Cerebellar cortex (tissue), 1 donor: ENCODE measurements around the gene HOOK2.
"Not testable (repeated sequence)": the region's sequence is repeated elsewhere in the genome, so short reads cannot be mapped to it uniquely, and the experiment has no call there.

Experiments
- DNase-seq: peaks from one replicate; pipeline ENCODE4 v3.0.0-alpha.2; 2015; ENCODE audit warnings: low spot score

Gene HOOK2

DNA sequence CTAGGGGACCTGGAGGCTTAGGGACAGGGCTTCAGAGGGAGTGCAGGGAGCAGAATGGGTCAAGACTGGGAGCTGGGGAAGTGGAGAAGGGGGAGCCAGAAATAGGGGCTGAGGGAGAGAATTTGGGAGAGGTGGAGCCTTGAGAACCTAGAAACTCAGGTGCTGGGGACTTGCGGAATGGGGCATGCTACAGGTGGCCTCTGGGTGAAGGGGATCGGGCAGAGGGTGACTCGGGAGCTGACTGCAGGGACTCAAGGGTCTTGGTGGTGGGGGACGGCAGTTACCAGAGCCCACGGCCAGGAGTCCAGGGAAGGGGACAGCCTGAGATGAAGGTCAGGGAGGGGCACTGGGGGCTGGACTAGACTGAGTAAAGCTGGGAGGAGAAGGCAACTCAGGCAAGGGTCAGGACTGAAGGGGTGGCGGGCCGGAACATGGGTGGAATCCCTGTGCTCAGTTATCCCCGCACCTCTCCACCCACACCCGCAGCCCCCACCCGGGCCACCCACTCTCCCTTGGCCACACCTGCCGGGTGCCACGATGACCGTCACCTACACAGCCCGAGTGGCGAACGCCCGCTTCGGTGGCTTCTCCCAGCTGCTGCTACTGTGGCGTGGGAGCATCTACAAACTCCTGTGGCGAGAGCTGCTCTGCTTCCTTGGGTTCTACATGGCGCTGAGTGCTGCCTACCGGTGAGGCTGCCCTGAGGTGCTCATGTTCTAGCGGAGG lies 23.1 kb downstream of the HOOK2 start:
- no peak for DNase-seq

GRCh38 chr19:12751635-12752034 lies 23.7 kb downstream of the HOOK2 start, which contains the start of gene BEST2:
Gene BEST2, plus strand, starts transcription at chr19:12751791. Its CDS starts 802 bp downstream, at chr19:12752593.
- no peak for DNase-seq

DNA sequence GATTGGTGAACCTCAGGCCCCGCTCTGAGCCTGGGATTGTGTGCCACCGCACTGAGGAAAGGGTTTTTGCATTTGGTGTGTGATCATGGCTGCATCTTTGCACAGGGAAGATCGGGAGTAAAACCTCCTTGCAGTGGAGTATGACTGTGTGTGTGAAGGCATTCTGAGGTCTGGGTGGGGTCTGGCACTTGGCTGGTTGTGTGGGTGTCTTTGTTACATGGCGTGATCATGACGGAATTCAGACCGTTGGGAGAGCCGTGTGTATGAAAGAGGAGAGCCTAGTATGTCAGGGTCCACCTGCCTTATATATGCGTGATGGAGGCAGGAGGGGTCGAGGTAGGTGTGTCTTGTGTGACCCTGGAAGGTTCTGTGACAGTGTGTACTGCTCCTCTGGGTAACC lies 24.5 kb downstream of the HOOK2 start:
- DNase-seq = no peak

DNA sequence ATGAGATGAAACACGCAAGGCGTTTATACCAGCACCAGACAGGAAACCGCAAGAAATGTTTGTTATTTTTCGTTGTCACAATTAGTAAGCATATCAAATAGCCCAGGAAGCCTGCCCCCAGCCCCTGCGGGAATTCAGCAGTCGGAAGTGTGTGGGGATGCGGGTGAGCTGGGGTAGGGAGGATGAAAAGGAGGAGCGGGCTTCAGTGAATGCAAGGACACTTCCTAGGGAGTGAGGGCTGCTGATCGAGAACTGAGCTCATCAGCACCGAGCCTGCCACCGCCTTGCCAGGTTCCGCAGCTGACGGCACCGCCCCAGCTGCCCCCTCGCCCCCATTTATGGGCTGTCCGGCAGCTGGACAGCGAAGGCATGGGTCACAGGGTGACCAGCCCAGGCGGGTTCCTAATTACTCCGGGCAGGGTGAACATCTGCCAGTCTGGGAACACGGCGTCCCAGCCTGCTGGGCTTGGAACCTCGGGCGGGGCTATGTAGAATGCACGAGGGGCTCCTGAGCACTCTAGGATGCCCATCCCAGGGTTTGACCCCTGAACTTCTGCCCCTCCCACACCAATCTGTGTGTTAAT lies 25.3 kb downstream of the HOOK2 start:
- DNase-seq = no peak

DNA sequence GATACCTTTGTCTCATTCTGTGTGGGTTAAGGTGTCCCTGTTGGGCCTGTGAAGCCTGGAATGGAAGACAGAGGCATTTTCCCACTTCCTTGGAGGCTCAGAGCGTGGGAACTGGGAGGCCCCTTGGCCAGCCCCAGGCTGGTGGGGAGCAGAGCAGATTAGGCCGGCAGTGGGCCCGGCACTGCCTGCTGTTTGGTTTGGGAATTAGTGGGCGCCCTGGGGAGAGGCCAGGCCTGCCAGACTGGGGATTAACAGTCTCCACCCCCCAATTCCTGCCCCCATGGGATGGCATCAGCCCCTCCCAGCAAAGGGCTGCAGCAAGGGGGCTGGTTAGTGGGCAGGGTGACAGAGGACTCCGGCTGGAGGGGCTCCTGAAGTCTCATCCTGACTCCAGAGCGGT lies 26.9 kb downstream of the HOOK2 start:
- no peak for DNase-seq

GRCh38 chr19:12745166-12745897 lies 30.0 kb downstream of the HOOK2 start:
- DNase-seq = no peak

DNA sequence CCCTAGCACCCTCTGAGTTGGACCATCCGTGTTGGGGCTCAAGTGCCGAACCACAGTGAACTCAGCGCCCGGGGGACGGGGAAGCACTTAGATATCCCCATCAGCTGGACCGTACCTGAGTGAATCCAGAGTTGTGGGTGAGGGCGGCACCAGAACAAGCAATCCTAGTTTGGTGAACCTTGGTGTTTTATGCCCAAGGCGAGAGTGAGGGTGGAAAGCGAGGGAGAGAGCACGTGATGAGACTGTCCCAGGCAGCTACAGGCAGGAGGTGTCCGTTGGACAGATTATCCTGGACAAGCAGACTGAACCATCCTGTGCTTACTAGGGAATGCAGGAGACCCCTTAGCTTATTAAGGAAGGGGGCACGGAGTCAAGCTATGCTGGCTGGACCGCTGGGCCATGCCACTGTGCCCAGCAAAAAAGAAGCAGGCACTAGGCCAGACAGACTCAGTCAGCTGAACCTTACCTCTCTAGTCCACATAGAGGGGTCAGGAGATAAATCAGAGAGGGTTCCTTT lies 37.5 kb downstream of the HOOK2 start:
- no peak for DNase-seq

DNA sequence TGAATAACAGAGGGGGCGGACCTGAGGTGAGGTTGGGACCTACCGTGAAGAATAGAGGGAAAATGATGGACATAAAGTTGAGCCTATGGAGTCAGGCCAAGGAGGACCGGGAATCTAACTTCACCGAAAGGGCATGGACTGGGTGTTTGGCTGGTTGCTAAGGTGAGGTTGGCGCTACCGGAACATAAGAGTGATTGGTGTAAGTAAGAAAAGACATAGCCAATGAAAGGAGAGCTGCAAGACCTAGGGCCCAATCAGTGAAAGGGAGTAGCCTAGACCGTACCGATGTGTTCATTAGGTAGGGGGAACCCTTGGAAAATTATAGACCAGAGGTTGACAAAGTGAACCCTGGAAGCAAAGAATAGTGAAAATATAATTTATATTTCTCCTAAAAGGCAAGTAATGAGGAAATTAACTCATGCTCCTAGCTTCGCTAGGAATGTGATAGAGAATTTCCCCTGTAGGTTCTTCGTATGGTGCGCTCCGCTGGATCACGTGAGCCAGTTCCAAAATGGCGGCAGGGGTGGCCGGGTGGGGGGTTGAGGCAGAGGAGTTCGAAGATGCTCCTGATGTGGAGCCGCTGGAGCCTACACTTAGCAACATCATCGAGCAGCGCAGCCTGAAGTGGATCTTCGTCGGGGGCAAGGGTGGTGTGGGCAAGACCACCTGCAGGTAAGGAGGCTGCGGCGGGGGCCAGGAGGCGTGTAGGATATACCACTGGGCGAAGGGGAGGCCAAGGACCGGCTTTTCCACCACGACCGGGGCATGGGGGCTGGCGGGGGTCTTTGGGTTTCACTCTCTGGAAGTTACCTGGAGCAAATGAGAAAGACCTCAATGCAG lies 38.1 kb downstream of the HOOK2 start, which contains the start of gene GET3:
Gene GET3, plus strand, starts transcription at position 503 of the 840 bp plus-strand sequence. Its CDS starts 9 bp downstream, at position 512.
- peak; percentile 100 for DNase-seq

DNA sequence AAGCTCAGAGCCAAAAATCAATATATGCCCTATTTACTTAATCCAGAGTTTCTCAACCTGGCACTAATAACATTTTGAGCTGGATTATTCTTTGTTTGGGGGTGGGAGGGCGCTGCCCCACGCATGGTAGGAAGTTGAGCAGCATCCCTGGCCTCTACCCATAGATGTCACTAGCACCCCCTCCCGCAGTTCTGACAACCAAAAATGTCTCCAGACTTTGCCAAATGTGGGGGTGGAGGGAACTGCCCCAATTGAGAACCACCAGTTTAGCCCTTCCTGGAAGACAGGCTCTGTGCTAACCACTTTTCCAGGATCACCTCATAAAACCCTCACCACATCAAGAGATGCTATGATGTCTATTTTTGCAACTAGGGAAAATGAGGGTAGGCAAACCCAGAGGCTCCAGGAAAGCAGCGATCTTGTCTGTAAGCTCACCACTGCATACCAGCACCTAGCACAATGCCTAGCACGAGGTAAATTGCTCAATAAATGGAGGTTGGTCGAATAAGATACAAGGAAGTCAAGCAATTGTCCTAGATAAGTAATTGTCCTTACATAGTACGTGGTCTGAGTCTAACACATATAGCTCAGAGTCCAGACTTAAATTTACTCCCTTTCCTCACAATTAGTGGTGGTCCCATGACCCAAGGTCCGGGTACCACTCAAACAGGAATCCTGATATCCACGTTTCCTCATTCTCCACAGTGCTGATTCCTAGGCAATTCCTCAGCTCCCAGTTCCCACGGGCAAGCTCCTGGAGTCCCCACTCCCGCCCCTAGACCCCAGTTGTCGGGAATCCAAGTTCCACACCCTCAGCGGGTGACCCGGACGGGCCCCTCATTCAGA lies 41.8 kb downstream of the HOOK2 start:
- no peak for DNase-seq

DNA sequence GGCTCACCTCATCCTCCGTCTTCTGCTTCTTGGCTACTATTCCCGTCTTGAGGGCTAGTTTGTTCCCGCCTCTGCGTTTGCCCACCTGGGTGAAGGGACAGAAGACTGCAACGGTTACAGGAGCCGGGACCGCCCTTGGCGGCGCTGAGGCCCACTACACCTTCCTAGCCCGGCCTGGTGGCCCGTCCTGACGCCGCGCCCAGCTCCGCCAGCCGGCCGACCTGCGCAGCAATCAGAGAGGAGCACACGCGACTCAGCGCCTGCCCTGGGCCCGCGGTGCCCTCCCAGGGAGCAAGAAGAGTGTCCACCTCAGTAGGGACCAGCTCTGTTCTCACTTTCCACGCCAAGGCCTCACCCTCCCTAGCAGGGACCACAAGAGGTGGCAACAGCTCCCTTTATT lies 44.0 kb downstream of the HOOK2 start:
- DNase-seq = no peak

DNA sequence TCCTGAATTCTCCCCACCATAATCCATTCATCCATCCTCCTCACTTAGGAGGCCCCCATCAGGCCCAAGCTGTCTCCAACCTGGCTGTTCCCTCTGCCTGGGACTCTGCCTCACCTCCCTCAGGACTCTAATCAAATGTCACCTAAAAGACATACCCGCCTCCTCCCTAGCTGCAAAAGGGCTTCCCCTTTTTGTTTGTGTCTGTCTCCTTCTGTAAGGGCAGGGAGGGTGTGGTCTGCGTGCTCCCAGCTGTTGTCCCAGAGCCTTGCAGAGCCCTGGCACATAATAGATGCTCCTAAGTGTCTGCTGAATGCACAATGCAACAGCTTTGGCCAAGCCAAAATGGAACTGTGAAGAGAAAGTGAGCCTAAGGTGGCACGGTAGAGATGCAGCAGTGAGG lies 45.3 kb downstream of the HOOK2 start:
- DNase-seq = no peak

GRCh38 chr19:12727745-12728433 lies 47.5 kb downstream of the HOOK2 start:
- DNase-seq = no peak

GRCh38 chr19:12726988-12727316 lies 48.4 kb downstream of the HOOK2 start:
- DNase-seq = no peak

- DNase-seq = not testable (repeated sequence)
Measured at GRCh38 chr19:12725612-12726011, 49.7 kb downstream of the HOOK2 start.

- DNase-seq = peak; percentile 87
Measured at GRCh38 chr19:12723641-12724426, 51.5 kb downstream of the HOOK2 start, which contains the start of gene TNPO2. Gene TNPO2, minus strand, starts transcription at chr19:12723932. Its CDS starts 2,955 bp downstream, at chr19:12720977.

- no peak for DNase-seq
Measured at GRCh38 chr19:12723381-12723640, 52.0 kb downstream of the HOOK2 start.

DNA sequence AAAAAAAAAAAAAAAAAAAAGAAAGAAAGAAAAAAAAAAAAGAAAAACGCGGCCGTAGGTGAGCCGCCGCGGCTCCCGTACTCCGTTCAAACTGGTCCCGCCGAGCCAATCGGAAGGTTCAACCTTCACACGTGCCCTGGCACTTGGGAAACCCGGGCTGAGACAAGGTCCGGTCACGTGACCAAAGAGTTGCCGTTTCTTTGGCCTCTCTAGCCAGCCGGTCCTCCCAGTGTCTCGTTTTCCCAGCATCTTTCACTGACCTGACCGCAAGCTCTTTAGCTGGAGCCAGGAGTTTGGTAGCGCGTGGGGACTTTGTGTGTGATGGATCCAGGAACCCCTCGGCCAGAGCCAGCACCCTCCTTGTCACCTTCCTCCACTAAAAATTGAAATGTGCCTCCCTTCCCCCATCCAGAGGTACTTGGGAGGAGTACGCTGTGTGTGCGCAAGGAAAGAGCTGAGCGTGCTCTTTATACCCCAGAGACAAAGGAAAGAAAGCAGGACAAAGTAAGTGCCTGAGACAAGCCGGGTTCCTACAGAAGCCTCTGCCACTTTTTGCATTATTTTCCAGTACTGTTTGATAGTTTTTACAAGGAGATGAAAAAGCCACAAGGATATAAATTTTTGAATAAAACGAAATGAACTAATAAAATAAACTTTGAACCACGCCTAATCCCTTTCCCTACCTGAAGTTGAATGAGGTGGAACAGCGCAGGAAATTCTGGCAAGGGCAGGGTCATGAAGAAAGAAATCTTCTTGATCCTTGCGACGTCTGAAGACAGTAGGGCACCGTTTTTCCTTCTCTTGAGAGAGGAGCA lies 52.6 kb downstream of the HOOK2 start:
- peak; percentile 99 for DNase-seq

GRCh38 chr19:12721656-12722565 lies 53.4 kb downstream of the HOOK2 start:
- peak; percentile 62 for DNase-seq
